PFSK-1 (cell line): ENCODE results near the gene GAS6.

ENCODE experiments used
- POLR2AphosphoS5 ChIP-seq: IDR thresholded peaks from 2 replicates; pipeline ENCODE4 v1.6.1; 2012; ENCODE audit warnings: low read depth, mild to moderate bottlenecking, control low read depth, low read length, moderate library complexity
- SIN3A ChIP-seq: IDR thresholded peaks from 2 replicates; pipeline ENCODE4 v1.6.1; 2012; ENCODE audit warnings: mild to moderate bottlenecking, low read length, moderate library complexity, borderline replicate concordance; ENCODE audit not compliant: insufficient read depth
- TAF1 ChIP-seq: IDR thresholded peaks from 2 replicates; pipeline ENCODE4 v1.6.1; 2012; ENCODE audit warnings: low read length, control low read depth, borderline replicate concordance; ENCODE audit not compliant: insufficient read depth

DNA sequence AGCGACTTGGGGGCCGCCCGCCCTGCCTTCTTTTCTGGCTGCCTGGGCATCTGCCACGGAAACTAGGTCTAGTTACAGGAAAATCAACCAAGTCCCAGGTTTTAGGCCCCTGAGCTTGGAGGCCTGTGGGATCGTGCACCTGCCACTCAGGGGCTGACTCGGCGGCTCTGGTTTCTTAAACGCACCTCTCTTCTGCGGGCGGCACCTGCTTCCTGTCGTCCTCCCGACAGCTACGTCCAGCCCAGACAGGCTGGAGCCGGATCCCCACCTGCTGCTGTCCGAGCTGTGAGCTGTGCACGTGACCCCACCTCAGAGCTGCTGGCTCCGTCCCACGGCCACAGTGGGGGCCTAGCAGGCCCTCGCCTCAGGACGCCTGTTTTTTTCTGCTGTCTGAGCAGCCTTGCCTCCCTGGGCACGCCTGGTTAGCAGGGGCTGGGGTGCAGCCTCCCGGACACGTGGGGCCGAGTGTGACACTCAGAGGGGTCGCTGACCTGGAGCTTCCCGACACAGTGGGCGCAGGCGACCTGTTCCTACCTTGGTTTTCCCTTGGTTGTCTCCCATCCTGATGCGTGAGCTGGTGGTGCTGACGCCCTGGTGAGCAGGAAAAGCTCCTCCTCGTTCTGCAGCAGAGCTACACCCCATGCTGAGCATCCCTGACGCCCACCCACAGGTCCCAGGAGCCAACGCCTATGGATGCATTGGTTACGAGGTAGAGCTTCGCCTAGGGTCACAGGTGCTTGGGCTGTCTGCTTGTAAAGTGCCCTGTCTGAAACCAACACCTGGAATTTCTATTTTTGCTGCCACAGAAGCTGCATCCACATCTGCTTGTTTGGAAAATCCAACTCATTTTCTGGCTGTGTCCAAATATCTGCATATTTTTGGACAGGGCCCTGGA lies 87.4 kb downstream of the GAS6 start:
- TF ChIP-seq POLR2AphosphoS5 (no peak), SIN3A (no peak), TAF1 (no peak)
